NCI-H2196 treated with DMSO at 0.1 percent for 48 hours (cell line): ENCODE data around the gene APBA1.
A peak's percentile ranks its signal among the peaks of the same experiment; 100 is the strongest.
"Not testable (repeated sequence)": the region's sequence is repeated elsewhere in the genome, so short reads cannot be mapped to it uniquely, and the experiment has no call there.

Source experiments
- DNase-seq: peaks from one replicate; lab custom pipeline; 2025; ENCODE audit not compliant: unreplicated experiment; lab: John Stamatoyannopoulos, UW

The APBA1 gene

DNA sequence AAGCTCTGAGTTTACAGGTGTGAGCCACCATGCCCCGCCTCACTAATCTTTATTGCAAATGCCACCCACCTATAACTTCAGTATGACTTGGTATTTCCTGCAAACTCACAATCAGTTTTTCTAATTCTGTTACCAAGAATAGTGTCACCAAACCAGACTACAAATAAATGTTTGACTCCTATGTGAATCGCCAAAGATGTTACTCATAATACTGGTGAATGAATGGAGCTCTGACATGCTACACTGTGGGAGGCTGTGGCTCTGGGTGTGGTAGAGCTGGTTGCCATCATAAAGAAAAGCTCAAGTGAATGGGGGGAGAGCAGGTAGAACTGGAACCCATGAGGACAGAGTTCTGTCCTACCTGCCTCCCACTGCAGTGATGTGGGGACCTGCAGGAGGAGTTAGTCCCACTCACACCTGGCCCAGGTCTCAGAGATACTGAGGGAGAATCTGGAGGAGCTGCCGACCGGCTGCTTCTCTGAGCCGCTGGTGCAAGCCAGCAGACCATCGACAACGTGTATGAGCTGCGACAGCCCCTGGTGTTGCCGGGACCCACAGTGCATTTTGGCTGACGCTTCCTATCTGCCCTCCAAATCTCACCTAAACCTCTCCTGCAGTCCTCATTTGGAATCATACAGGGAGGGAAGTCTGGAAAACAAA is 251.4 kb downstream of the APBA1 start:
- no peak for DNase-seq

DNA sequence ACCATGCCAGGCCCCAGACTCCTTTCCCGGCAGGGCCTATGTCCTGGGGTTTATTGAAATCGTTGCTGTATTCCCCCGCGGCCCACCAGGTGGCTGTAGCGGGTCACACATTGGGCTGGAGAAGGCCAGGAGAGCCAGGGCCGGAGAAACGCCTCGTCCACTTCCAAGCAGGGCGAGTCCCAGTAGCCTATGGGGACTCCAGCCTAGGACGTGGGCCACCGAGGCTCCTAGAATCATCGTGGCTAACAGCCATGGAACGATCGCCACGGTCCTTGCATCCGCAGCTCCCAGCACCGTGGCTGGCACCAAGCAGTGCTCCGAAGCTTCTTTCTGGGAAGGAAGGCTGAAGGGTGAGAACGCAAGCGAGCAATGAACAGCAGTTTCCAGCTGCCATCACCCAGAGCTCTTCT is 259.4 kb downstream of the APBA1 start:
- no peak for DNase-seq

DNA sequence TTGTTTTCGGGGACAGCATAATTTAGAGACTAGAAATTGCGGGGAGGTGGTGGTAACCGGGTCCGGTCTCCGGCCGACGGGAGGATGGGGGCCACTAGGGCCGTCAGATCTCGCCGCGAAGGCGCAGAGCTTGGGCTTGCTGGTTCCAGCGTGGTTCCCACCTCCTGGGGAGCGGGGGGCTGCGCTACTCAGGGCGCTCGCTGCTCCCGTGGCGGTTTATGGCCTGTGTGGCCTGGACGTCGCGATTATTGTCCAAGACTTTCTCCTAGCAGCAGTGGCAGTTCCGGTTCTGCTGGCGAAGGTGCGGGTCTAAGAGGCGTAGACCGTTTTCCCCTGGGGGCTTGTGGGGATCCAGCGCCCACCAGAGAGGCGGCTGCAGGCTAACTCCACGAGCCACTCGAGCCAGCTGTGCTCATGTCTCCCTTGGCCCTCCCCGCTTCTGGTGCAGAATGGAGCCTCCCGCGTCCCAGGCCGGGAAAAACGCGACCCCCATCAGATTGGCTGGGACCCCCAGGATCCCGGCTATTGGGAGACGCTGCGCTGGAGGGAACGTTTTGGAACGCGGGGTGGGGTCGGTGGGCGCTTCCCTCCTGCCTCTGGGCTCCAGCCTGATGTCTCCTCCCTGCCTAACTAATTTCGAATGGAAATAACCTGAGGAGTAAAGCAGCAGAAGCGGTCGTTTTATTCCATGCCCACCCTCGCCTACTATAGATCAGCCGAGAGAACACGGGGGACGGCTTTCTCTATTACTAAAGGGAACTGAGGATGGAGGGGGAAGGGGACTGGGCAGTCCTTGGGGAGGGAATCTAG is 260.0 kb downstream of the APBA1 start:
- no peak for DNase-seq

DNA sequence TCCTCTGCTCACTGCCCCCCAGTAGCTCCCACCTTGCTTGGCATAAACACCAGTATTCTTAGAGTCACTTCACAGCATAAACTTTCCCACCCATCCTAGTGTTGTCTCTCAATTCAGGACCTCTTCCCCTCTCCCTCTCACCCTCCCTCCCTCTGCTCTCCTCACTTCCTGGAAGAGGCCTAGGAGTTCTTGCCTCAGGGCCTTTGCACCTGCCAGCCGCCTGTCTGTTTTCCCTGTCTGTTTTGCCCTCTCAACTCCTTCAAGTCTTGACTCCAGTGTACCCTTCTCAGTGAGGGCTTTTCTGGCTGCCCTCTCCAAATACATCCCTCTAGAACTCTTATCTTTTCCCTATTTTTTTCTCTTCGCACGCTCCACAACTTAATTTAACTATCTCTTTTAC is 260.9 kb downstream of the APBA1 start:
- no peak for DNase-seq

DNA sequence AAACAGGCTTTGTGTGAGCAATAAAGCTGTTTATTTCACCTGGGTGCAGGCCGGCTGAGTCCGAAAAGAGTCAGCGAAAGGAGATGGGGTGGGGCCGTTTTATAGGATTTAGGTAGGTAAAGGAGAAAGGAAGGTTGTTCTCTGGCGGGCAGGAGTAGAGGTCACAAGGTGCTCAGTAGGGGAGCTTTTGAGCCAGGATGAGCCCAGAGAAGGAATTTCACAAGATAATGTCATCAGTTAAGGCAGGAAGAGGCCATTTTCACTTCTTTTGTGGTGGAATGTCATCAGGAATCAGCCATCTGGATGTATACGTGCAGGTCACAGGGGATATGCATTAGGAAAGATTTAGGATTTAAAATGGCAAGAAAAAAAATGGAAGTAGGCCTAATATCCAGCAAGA is 262.2 kb downstream of the APBA1 start:
- DNase-seq, result not testable (repeated sequence)

DNA sequence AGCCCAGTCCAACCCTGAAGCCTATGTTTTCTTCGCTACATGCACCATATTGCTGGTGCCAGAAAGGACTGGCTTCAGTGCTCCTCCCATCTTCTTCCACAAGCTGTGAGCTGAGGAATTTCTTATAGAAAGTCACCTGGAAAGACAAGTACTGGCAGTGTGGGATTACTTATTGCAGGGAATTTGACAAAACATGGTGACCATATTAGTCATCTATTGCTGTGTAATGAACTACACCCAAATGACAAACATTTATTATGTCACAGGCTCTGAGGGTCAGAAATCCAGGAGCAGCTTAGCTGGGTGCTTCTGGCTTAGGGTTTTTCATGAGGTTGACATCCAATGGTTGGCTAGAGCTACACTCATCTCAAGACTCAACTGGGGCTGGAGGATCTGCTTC is 271.7 kb downstream of the APBA1 start:
- no peak for DNase-seq

DNA sequence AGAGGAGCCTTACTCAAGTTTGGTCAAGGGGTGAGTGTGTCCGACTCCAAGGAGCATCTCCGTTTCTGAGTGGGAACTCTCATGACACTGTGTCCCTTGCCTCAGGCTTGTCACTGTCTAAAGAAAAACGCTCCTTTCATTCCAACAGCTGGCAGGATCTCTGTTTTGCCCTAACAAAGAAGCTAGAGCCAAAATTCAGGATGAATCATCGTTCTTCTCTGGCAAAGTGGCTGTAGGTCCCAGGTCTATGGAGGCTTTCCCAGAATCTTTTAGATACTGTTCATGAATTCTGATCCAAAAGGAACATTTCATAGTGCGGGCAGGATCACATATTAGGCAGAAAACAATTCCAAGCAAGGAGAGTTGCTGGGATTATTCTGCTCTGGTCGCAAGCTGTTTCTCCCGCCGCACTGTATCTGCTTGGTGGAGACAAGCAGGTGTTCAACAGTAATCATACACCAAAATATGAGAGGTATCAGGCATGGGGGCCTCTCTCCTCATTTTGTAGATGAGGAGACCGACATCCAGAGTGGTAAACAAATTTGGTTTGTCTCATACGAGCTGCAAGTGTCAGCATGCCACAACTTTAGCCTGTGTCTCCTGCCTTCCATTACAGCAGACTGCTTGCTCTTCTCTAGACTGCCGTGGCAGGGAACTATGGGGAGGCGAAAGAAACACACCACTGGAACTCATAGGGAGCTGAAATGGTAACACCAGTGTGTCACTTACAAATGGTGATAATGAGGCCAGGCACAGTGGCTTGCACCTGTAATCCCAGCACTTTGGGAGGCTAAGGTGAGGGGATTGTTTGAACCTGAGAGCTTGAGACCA is 274.6 kb downstream of the APBA1 start:
- no peak for DNase-seq

DNA sequence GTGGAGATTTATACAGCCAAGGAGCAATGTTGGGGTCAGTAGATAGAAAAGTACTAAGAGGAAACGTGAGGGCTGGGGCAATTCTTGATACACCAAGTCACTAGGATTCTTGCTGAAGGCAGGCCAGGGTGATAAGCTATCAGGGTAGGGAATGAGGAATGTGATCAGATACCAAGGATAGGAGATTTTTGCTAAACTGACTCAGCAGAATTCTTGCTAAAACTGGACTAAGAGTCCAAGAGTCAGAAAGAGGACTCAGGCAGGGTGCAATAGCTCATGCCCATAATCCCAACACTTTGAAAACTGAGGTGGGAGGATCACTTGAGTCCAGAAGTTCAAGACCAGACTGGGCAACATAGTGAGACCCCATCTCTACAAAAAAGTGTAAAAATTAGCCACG is 275.4 kb downstream of the APBA1 start:
- DNase-seq, result no peak

DNA sequence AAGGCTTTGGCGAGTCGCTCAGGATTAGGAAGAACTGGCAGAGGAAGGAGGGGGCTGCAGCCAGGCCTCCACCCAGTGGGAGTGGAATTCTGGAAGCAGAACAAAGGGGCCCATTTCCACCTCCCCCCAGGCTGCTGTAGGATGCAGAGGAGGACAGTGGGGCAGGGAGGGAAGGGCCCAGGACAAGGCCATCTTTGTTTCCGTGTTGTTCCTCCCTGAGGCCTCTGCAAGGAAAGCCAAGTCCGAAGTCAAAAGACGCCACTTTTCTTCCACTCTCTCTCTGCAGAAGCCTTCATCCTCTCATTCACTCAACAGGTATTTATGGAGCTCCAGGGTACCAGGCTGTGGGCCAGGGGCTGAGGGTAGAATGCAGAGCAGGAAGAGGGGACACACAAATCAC is 276.5 kb downstream of the APBA1 start:
- DNase-seq, result no peak

DNA sequence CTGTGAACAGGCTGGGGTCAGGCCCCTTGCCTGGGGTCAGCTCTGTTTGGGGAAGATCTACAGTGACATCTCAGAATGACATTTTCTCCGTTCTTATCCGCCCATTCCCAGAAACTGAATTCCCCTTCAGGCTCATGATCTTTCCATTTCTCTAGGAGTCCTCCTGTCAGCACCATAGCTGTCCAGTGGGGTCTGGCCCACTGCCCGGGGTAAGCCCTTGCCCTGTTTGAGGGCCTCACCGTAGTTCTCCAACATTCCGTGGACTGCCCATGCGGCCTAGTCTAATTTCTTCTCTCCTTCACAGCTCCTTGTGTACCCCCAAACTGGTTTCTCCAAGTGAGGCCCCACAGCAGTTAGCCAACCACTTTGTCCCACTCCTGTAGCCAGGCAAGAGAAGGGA is 278.7 kb downstream of the APBA1 start:
- no peak for DNase-seq

DNA sequence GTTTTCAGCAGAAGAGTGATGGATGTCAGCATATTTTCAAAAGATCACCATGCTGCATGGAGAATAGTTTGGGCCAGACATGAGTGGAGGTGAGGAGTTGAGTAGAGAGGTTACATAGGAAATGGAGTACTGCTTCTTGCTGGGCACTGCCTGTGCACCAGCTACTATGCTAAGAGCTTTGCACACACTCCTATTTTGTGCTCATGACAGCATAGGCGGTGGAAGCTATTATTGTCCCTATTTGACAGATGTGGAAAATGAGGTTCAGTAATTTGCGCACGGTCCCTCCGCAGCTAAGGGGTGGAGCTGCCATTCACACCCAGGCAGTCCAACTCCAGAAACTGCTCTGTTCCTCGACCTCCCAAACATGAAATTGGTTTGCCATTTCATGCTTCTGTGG is 279.3 kb downstream of the APBA1 start:
- DNase-seq, result no peak

DNA sequence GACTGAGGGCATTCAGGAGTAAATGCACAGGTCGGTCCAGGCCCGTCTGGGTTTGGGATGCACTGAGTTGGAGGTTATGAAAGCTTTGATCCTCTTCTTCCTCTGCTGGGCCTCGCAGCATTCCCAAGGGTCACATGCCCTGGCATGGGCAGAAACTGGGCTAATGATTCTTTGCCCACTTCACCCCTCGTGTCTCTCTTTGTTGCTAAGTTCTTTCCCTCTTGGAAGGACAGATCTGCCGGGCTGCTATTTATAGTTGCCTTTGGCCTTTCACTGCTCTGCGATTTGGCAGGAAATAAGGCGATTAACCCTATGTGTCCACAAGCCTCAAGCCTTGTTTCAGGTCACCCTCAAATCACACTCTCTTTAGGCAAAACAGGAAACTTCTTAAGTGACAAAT is 280.2 kb downstream of the APBA1 start:
- DNase-seq, result no peak

DNA sequence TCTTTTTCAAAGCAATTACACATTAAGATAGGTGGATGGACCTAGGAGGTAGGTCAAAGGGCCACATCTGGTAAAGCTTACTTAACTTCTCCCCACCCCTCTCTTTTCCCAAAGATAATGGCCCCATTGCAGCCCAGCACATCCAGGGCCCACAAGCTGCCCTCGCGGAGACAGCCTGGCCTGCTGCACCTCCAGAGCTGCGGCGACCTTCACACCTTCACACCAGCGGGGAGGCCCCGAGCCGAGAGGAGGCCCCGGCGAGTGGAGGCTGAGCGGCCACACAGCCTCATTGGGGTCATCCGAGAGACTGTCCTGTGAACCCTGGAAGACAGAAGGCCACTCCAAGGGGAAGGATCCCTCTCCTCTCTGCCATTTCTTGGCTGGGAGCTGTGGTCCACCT is 280.7 kb downstream of the APBA1 start:
- DNase-seq, result no peak

DNA sequence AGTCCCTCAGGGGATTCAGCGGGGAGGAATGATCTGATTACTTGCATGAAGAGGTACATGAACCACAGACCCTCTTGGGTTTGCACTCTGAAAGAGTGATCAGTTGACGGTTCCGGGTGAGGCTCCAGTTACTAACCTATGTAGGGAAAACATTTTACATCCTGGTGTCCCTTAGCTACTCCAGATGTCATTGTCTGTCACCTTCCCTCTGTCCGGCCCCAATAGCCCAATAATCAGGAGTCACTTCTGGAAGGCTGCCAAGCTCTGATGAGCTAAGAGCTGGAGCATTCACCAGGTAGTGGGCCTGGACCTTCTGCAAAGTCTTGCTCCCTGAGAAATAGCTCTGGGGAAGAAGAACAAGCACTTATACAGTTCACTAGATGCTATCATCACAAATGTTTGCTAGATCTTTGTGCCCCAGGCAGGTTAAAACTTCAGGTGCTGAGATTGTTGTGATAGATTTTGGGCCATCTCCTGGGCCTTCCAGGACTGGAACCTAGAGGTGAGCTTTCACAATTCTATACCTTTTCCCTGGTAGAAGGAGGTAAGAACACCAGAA is 282.7 kb downstream of the APBA1 start:
- DNase-seq, result no peak

DNA sequence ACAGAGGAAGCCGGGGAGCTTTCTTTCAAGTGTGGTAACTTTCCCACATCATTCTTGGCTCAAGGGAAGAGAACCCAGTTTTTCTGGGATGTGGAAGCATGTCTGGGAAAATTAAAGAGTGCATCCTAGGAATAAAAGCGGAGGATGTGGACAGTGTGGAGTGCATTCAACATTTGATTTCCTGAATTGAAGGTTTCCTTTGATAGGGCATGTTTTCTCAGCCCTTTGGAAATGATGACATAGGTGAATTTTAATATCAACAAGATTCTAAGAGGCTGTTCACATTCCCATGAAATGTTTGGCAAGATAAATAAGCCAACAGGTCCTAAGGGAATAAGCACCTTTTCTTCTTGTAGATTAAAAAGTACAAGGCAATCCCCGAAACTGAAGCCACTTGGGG is 283.6 kb downstream of the APBA1 start:
- DNase-seq, result no peak

DNA sequence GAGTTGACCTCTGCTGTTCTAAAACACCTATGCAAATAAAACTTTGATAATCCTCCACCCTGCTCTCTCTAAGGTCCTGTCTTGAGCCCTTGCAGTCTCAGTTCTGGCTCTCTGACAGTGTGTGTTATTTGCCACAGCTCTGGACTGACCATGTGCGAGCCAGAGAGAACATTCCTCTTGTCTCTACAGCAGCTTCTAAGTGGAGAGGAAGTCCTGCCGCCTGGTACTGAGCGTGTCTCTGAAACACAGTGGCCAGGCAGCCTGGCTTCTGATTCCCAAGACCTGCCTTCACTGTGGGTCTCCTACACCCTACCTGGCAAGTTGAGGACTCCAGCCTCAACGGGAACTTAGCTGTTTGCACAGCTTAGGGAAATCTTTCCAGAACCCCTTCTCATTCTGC is 285.5 kb downstream of the APBA1 start:
- DNase-seq, result no peak

DNA sequence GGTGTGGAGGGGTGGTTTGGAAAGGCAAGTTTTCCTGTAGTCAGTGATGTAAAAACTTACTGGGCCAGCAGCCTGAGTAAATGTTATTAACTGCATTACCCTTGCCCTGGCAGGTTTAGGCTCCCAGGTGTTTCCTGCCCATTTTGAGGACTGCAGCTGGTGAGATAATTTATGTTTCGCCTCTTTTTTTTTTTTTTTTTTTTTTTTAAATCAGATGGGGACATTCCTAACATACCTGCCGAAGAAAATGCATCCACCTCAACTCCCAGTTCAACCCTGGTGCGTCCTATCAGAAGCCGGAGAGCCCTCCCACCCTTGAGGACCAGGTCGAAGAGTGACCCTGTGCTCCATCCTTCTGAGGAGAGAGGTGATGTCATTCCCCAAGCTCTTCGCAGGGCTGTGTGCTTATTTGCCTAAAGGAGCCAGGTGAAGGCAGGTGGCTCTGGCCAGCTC is 286.6 kb downstream of the APBA1 start:
- DNase-seq, result peak; percentile 60

DNA sequence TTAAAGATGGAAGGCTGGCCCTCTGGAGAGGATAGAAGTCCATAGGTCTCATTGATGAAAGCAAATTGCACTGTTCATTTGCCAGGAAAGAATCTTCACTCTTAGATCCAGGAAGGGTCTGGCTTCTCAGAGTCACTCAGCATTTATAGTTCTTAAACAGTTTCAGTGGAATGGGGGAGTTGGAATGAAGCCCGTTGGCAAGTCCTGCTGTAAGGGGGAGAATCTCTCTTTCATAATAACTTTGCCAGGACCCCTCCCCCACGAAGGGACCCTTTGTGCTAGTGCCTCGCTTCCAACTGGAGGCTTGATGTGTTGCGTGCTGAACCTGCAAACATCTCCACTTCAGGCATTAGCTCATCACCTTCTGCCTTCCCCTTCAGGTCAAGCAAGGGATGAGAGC is 290.0 kb downstream of the APBA1 start:
- no peak for DNase-seq

DNA sequence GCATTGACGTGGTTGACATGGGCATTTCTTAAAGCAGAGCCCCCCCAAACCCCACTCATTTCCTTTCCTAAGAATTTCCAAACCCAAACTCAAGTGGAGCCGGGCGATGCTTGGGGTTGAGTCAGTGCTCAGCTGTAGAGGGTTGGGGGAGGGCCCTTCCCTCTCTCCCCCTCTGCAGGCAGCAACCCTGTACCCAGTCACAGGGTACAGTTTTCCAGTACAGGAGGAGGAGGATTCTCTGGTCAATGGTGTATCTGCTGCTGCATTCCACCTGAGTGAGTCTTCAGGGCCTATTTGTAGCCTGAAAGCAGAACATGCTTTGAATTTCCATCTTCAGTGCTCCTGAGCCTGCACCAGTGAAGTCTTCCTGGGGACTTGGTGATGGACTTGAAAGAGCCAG is 291.4 kb downstream of the APBA1 start:
- no peak for DNase-seq

DNA sequence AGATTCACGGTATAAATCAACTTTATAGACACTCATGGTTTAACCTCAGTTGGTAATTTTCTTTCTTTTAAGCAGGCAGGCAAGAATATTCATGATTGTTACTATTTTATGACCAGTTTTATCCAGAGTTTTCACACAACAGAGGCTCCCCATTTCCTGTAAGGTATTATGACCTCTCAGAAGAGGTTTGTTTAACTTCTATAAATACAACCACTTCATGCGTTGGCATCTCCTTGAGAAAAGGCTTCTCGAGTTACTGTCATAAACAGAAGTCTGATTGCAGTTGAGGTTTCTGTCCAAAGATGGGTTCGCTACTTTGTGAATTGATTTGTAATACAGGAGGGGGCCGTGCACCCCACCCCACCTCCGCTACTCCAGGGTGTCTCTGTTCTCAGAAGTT is 291.9 kb downstream of the APBA1 start:
- no peak for DNase-seq

DNA sequence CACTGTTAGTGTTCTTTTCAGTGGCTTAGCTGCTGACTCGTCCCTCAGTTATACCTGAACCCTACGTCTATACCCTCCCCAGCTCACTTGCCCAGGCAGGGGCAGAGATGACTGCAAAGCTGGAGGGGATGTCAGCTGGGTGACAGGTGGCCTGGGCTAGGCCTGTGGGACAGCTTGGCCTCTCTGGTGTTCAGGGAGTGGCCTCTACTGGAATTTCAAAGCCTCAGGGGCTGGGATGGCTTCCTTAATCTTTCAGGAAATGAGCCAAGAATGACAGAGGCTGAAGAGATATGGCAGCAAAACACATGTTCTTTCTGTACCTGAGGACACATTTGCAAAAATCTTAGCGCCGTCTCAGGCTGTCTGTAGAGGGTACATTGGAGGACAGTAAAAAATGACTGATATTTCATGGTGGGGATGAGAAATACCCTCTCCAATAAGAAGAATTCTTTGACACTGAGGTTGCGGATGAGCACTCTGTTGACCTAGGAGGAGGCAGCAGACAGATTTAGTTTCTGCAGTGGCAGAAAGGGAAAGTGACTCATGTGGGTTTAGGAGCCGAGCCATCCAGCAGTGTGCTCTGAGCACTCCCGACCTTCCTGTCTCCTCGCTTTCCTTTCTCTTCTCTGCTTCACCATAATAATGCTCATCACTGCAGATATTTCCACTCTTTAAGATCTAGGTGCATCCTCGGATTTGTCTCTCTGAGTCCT is 292.7 kb downstream of the APBA1 start:
- DNase-seq, result no peak
